Keratinocyte (primary cell): ENCODE data around the gene VPS37C. TPM values are rescaled to one million over a fixed set of nuclear protein-coding genes. Genes with fewer than 3 reads are reported as not detected.

Experiments
- DNase-seq: peaks from one replicate; pipeline ENCODE4 v3.0.0-alpha.2; 2011; ENCODE audit warnings: low read depth, missing footprints, low spot score
- FAIRE-seq: peaks from 2 replicates; lab custom pipeline; 2011; peaks lifted over from hg19 to GRCh38; lab: Jason Lieb, UNC
- H2AFZ ChIP-seq: 2 replicates; pipeline ENCODE4 v1.6.0; 2012; ENCODE audit warnings: low read length, control low read depth, inconsistent platforms; ENCODE audit not compliant: control insufficient read depth
- H3K27ac ChIP-seq: 2 replicates; pipeline ENCODE4 v1.5.1; 2011; ENCODE audit warnings: low read length; ENCODE audit not compliant: control insufficient read depth, insufficient read depth
- H3K27me3 ChIP-seq: 3 replicates; pipeline ENCODE4 v1.6.0; 2011; ENCODE audit warnings: low read length; ENCODE audit not compliant: control insufficient read depth, insufficient read depth; ENCODE audit errors: extremely low read depth
- H3K36me3 ChIP-seq, 2 experiments: 2 replicates in 1 of 2; 3 replicates in 1 of 2; pipeline ENCODE4 v1.5.1; 2011; ENCODE audit warnings: low read length in 2 of 2, mild to moderate bottlenecking in 1 of 2; ENCODE audit not compliant: control insufficient read depth in 2 of 2, insufficient read depth in 2 of 2; ENCODE audit errors: extremely low read depth in 1 of 2
- H3K4me1 ChIP-seq: 3 replicates; pipeline ENCODE4 v1.5.1; 2011; ENCODE audit warnings: low read length; ENCODE audit not compliant: control insufficient read depth, insufficient read depth; ENCODE audit errors: extremely low read depth
- H3K4me2 ChIP-seq: 3 replicates; pipeline ENCODE4 v1.6.0; 2011; ENCODE audit warnings: low read depth, low read length; ENCODE audit not compliant: control insufficient read depth, insufficient read depth; ENCODE audit errors: extremely low read depth
- H3K4me3 ChIP-seq, 3 experiments: fragments of 200-600 bp in 1 of 3; sonication (generic) in 1 of 3; 2 replicates in 2 of 3; 3 replicates in 1 of 3; pipeline ENCODE4 v1.5.1; 2011 to 2016; ENCODE audit warnings: low read length in 3 of 3, mild to moderate bottlenecking in 3 of 3, control low read depth in 2 of 3, inconsistent platforms in 1 of 3, low read depth in 1 of 3, mixed read lengths in 1 of 3, mixed run types in 1 of 3, moderate library complexity in 1 of 3; ENCODE audit not compliant: control insufficient read depth in 2 of 3, insufficient read depth in 2 of 3; ENCODE audit errors: extremely low read depth in 1 of 3
- H3K79me2 ChIP-seq: 2 replicates; pipeline ENCODE4 v1.6.0; 2012; ENCODE audit warnings: low read length; ENCODE audit not compliant: control insufficient read depth, insufficient read depth
- H3K9ac ChIP-seq: 3 replicates; pipeline ENCODE4 v1.6.0; 2011; ENCODE audit warnings: low read length; ENCODE audit not compliant: control insufficient read depth, insufficient read depth; ENCODE audit errors: extremely low read depth
- H3K9me1 ChIP-seq: 3 replicates; pipeline ENCODE4 v1.6.0; 2011; ENCODE audit warnings: low read length; ENCODE audit not compliant: control insufficient read depth, insufficient read depth; ENCODE audit errors: extremely low read depth
- H3K9me3 ChIP-seq: 2 replicates; pipeline ENCODE4 v1.5.1; 2012; ENCODE audit warnings: low read depth, low read length; ENCODE audit not compliant: control insufficient read depth
- H4K20me1 ChIP-seq: 3 replicates; pipeline ENCODE4 v1.6.0; 2011; ENCODE audit warnings: low read length; ENCODE audit not compliant: control insufficient read depth, insufficient read depth; ENCODE audit errors: extremely low read depth
- CTCF ChIP-seq, 3 experiments: IDR thresholded peaks in 1 of 3; conservative IDR thresholded peaks in 1 of 3; optimal IDR thresholded peaks in 1 of 3; 2 replicates in 2 of 3; 3 replicates in 1 of 3; pipeline versions ENCODE3 to v1.5.1; 2011; ENCODE audit warnings: low read length in 3 of 3, mild to moderate bottlenecking in 3 of 3, moderate library complexity in 2 of 3, control low read depth in 1 of 3, inconsistent platforms in 1 of 3; ENCODE audit not compliant: insufficient read depth in 2 of 3; ENCODE audit errors: extremely low read depth in 1 of 3
- EZH2 ChIP-seq: IDR thresholded peaks from one replicate; pipeline ENCODE4 v1.6.1; 2012; ENCODE audit warnings: inconsistent platforms, mild to moderate bottlenecking, low read length, moderate library complexity
- dilution Hi-C: fragments of 300-500 bp; cut with MboI; formaldehyde crosslinking; loops from one replicate; pipeline ENCODE4 v1.7.0; 2020; ENCODE audit warnings: low sequenced_read_pairs; ENCODE audit not compliant: extremely low pct_ligation_motif_present
- polyA plus RNA-seq, 5 experiments: library from polyadenylated mRNA; depleted of rRNA in 3 of 5; stranded (reverse) in 3 of 5; stranded (forward) in 1 of 5; unstranded in 1 of 5; fragments of >200 nt; gene quantifications; 1 replicate in 1 of 5; 2 replicates in 3 of 5; 3 replicates in 1 of 5; pipeline versions ENCODE4 v1.2.1 to v1.2.3, GENCODE V29; 2011 to 2012; ENCODE audit warnings: missing spikeins in 2 of 5, low read depth in 1 of 5, low replicate concordance in 1 of 5

Gene VPS37C
- polyA plus RNA-seq, 1 donor (not counting 4 experiments of a cell fraction or from before 2014, with no cell fraction given) = 8.0 TPM

- no peaks in the 10 kb centered on the region for H3K4me1 ChIP-seq
- dilution Hi-C loops = no loop called here
- TF ChIP-seq EZH2 (no peak), CTCF (optimal IDR thresholded peaks at IDR 0.05 in 1 of 3, IDR thresholded peaks at IDR 0.05 in 1 of 3, conservative IDR thresholded peaks at IDR 0.05 in 1 of 3; ENCODE audit: extremely low read depth in 1 of 3, insufficient read depth in 2 of 3, low read length in 3 of 3) (no peak)
- H4K20me1 ChIP-seq = no peaks in the 10 kb centered on the region
- no peak overlapping the region for H3K27ac ChIP-seq
- H3K9me1 ChIP-seq = no peaks in the 10 kb centered on the region
- FAIRE-seq (no peak), DNase-seq (no peak)
- peaks cover 14% of the 10 kb centered on the region for H3K27me3 ChIP-seq
- H3K79me2 ChIP-seq = no peaks in the 10 kb centered on the region
- no peaks in the 10 kb centered on the region for H3K36me3 ChIP-seq
- H3K9me3 ChIP-seq = no peaks in the 10 kb centered on the region
- H2AFZ ChIP-seq = no peak overlapping the region
- no peak overlapping the region for H3K9ac ChIP-seq
- no peak overlapping the region for H3K4me3 ChIP-seq
- no peak overlapping the region for H3K4me2 ChIP-seq
Measured at GRCh38 chr11:61194169-61194671, 33.0 kb upstream of the VPS37C start.

GRCh38 chr11:61193596-61193995 is 32.4 kb upstream of the VPS37C start:
- dilution Hi-C loops = no loop called here
- TF ChIP-seq EZH2 (no peak), CTCF (optimal IDR thresholded peaks at IDR 0.05 in 1 of 3, IDR thresholded peaks at IDR 0.05 in 1 of 3, conservative IDR thresholded peaks at IDR 0.05 in 1 of 3; ENCODE audit: extremely low read depth in 1 of 3, insufficient read depth in 2 of 3, low read length in 3 of 3) (no peak)

More at GRCh38 chr11:61193596-61193995, 32.4 kb upstream of the VPS37C start:
- H3K9ac ChIP-seq = no peak overlapping the region
- H3K36me3 ChIP-seq = no peaks in the 10 kb centered on the region
- H3K4me2 ChIP-seq = no peak overlapping the region
- H2AFZ ChIP-seq = no peak overlapping the region
- DNase-seq (no peak), FAIRE-seq (no peak)
- no peak overlapping the region for H3K4me3 ChIP-seq
- no peaks in the 10 kb centered on the region for H3K4me1 ChIP-seq
- no peak overlapping the region for H3K27ac ChIP-seq
- H3K9me3 ChIP-seq = no peaks in the 10 kb centered on the region
- H3K9me1 ChIP-seq = no peaks in the 10 kb centered on the region
- no peaks in the 10 kb centered on the region for H3K79me2 ChIP-seq
- H3K27me3 ChIP-seq = peaks cover 14% of the 10 kb centered on the region
- H4K20me1 ChIP-seq = no peaks in the 10 kb centered on the region
